PC-9 (cell line): ENCODE data around the gene RBFOX2. TPM values are rescaled to one million over a fixed set of nuclear protein-coding genes. Genes with fewer than 3 reads are reported as not detected.

Experiments
- BruUV-seq: library from RNA; stranded (reverse); fragments of 400-500 nt; replicated peaks from 2 replicates; lab custom pipeline; 2021; lab: Mats Ljungman, UMichigan
- CTCF ChIA-PET: fragments of 300-600 bp; sonication (Branson Sonifier 250); formaldehyde crosslinking; loops from one replicate; lab custom pipeline; 2022; ENCODE audit warnings: antibody characterized with exemption; lab: Charles Lee
- POLR2A ChIA-PET: fragments of 300-600 bp; sonication (Branson Sonifier 250); formaldehyde crosslinking; loops from one replicate; lab custom pipeline; 2022; ENCODE audit warnings: antibody characterized with exemption; ENCODE audit not compliant: unreplicated experiment; lab: Charles Lee
- DNase-seq, 2 experiments: peaks; one replicate each; pipeline versions ENCODE4 v3.0.0 to v3.0.0-alpha.2; 2015 to 2022; ENCODE audit warnings: mixed read lengths in 1 of 2
- H2AFZ ChIP-seq: fragments of 200-600 bp; sonication (generic); 2 replicates; pipeline ENCODE4 v1.8.1; 2017; ENCODE audit warnings: antibody characterized with exemption
- H3F3A ChIP-seq: fragments of 200-600 bp; sonication (generic); 2 replicates; pipeline ENCODE4 v1.8.1; 2017; ENCODE audit warnings: antibody characterized with exemption, mild to moderate bottlenecking, low read depth; ENCODE audit not compliant: insufficient read depth
- H3K27ac ChIP-seq: fragments of 200-600 bp; sonication (generic); 2 replicates; pipeline ENCODE4 v1.6.1; 2016; ENCODE audit warnings: mixed run types
- H3K27me3 ChIP-seq: fragments of 200-600 bp; sonication (generic); 2 replicates; pipeline ENCODE4 v1.6.1; 2016; ENCODE audit warnings: low read depth, mixed run types; ENCODE audit not compliant: insufficient read depth
- H3K36me3 ChIP-seq: fragments of 200-600 bp; sonication (generic); 2 replicates; pipeline ENCODE4 v1.6.1; 2016; ENCODE audit warnings: low read depth, mixed run types
- H3K4me1 ChIP-seq: fragments of 200-600 bp; sonication (generic); replicated peaks from 2 replicates; pipeline ENCODE4 v1.6.1; 2016; ENCODE audit warnings: mixed run types; ENCODE audit not compliant: insufficient read depth
- H3K4me2 ChIP-seq: fragments of 200-600 bp; sonication (generic); 2 replicates; pipeline ENCODE4 v1.6.1; 2017; ENCODE audit warnings: mixed run types
- H3K4me3 ChIP-seq: fragments of 200-600 bp; sonication (generic); 2 replicates; pipeline ENCODE4 v1.6.1; 2016; ENCODE audit warnings: mixed run types
- H3K79me2 ChIP-seq: fragments of 200-600 bp; sonication (generic); 2 replicates; pipeline ENCODE4 v1.6.1; 2017; ENCODE audit warnings: low read depth, mixed run types
- H3K9me2 ChIP-seq: fragments of 200-600 bp; sonication (generic); 2 replicates; pipeline ENCODE4 v1.8.1; 2017; ENCODE audit warnings: mild to moderate bottlenecking; ENCODE audit not compliant: insufficient read depth
- H3K9me3 ChIP-seq: fragments of 200-600 bp; sonication (generic); 2 replicates; pipeline ENCODE4 v1.8.1; 2016; ENCODE audit warnings: low read depth; ENCODE audit not compliant: insufficient read depth
- H4K20me1 ChIP-seq: fragments of 200-600 bp; sonication (generic); 2 replicates; pipeline ENCODE4 v1.8.1; 2017; ENCODE audit not compliant: insufficient read depth
- CTCF ChIP-seq: fragments of 200-600 bp; sonication (generic); conservative IDR thresholded peaks from 2 replicates; pipeline ENCODE4 v1.6.1; 2017; ENCODE audit warnings: mixed run types, antibody characterized with exemption, mild to moderate bottlenecking, moderate library complexity
- EZH2 ChIP-seq: fragments of 200-600 bp; sonication (generic); IDR thresholded peaks from 2 replicates; pipeline ENCODE4 v1.8.0; 2017; ENCODE audit warnings: antibody characterized with exemption, low read depth
- intact Hi-C: fragments of 100-400 bp; cut with micrococcal nuclease; formaldehyde crosslinking; loops from one replicate; pipeline ENCODE4 v1.10.0; 2022; ENCODE audit not compliant: unreplicated experiment
- total RNA-seq: library from RNA; stranded (reverse); gene quantifications from 2 replicates; pipeline ENCODE4 v1.2.3, GENCODE V29; 2021

RBFOX2 gene
- total RNA-seq, 1 experiment from 2014 or later: 109 TPM

DNA sequence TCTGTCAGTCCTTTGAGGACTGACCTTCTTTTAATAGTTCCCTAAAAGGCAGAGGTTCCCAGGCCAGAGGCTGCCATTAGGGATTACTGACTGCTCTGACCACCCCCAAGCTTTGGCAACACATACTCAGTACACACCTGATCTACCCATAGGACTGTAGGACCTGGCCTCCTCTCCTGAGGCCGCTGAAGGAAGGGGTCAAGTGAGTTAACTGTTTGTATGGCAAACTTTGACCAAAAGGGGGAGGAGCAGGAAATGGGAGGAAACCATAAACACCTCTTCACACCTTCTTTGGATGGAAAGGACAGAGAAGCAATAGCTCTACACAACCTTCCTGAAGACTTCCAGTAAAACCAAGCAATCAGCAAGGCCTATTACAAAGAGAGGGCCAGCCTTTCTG lies 207.0 kb downstream of the RBFOX2 start:
- intact Hi-C loops: no loop called here
- CTCF ChIA-PET: no interaction called here
- no peak for TF ChIP-seq CTCF
- TF ChIP-seq EZH2: no peak
- H4K20me1 ChIP-seq: no peaks in the 10 kb centered on the region; the same call in 1 of the 2 replicates
- H3K4me1 ChIP-seq: no peaks in the 10 kb centered on the region
- no peak overlapping the region for H2AFZ ChIP-seq
- peaks cover 93% of the 10 kb centered on the region for H3K79me2 ChIP-seq
- BruUV-seq: no TSS peak
- no peak for DNase-seq
- H3K27ac ChIP-seq: no peak overlapping the region
- H3K9me2 ChIP-seq: no peaks in the 10 kb centered on the region
- H3F3A ChIP-seq: peaks cover 11% of the 10 kb centered on the region
- no peaks in the 10 kb centered on the region for H3K9me3 ChIP-seq
- POLR2A ChIA-PET: no interaction called here
- H3K36me3 ChIP-seq: 0 out of 2 replicates have a peak, but pooled peaks cover 13% of the 10 kb centered on the region
- H3K27me3 ChIP-seq: no peaks in the 10 kb centered on the region
- H3K4me2 ChIP-seq: no peak overlapping the region
- H3K4me3 ChIP-seq: no peak overlapping the region

DNA sequence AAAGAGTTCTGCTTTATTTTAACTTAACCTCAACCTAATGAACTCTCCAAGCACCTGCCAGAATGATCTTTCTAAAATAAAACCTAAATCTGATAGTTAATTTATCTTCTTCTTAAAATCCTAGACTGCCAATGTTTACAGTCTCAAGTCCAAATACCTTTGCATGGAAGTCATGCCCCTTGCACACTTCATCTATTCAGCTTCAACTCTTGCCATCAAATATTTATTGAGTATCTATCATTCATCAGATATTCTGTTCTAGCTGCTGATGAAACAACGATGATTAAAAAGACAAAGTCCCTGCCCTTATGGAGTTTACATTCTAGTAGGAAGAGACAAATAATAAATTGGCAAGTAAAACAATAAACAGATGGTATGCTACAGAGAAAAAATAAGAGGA lies 209.2 kb downstream of the RBFOX2 start:
- ChIA-PET POLR2A (interaction anchor here (0.6 kb wide), 1 partner anchor 23 kb away, joined by 4 read pairs; no protein-coding TSS in a partner anchor), CTCF (interaction anchor here (0.5 kb wide), 1 partner anchor 132 kb away, joined by 6 read pairs; no protein-coding TSS in a partner anchor)
- no peak overlapping the region for H3K4me3 ChIP-seq
- H3K27ac ChIP-seq: no peak overlapping the region
- no peak overlapping the region for H2AFZ ChIP-seq
- no peaks in the 10 kb centered on the region for H3K4me1 ChIP-seq
- intact Hi-C loops: no loop called here
- H3K9me3 ChIP-seq: peaks cover 7% of the 10 kb centered on the region; the same call in 1 of the 2 replicates
- H3K36me3 ChIP-seq: peaks cover 25% of the 10 kb centered on the region
- H3K4me2 ChIP-seq: no peak overlapping the region
- no TSS peak for BruUV-seq
- H3K79me2 ChIP-seq: peaks cover 91% of the 10 kb centered on the region
- no peak for TF ChIP-seq CTCF
- no peak for TF ChIP-seq EZH2
- no peaks in the 10 kb centered on the region for H3K27me3 ChIP-seq
- H3F3A ChIP-seq: peaks cover 17% of the 10 kb centered on the region
- no peaks in the 10 kb centered on the region for H3K9me2 ChIP-seq
- DNase-seq: no peak
- H4K20me1 ChIP-seq: no peaks in the 10 kb centered on the region; the same call in 1 of the 2 replicates

DNA sequence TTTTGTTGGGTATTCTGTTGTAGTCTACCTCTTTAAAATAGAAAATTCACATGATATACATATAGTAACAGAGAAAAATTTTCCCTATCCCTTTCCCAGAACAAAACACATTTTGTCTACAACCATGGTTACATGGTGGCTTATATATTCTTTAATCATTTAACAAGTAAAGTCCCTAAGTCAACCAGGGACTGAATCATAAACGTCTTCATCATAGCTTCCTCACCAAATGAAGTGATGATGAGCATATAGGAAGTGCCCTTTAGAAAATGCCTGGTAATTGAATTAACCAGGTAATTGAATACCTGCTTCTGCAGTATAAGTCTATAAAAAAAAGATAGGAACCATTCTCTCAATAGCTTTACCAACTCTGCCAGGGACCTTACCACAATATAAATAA lies 209.7 kb downstream of the RBFOX2 start:
- Histone ChIP-seq H3K27me3 (no peaks in the 10 kb centered on the region), H3K27ac (no peak overlapping the region), H3K4me3 (no peak overlapping the region), H3K9me3 (peaks cover 11% of the 10 kb centered on the region), H3F3A (peaks cover 17% of the 10 kb centered on the region), H2AFZ (no peak overlapping the region), H3K4me1 (no peaks in the 10 kb centered on the region), H3K36me3 (peaks cover 27% of the 10 kb centered on the region), H3K4me2 (no peak overlapping the region), H3K79me2 (peaks cover 91% of the 10 kb centered on the region), H4K20me1 (no peaks in the 10 kb centered on the region; the same call in 1 of the 2 replicates), H3K9me2 (no peaks in the 10 kb centered on the region)
- ChIA-PET POLR2A (no interaction called here), CTCF (interaction anchor here (0.5 kb wide), 1 partner anchor 132 kb away, joined by 6 read pairs; no protein-coding TSS in a partner anchor)
- intact Hi-C loops: no loop called here
- no TSS peak for BruUV-seq
- TF ChIP-seq EZH2 (no peak), CTCF (no peak)
- no peak for DNase-seq
